HG03575 (cell line): ENCODE measurements around the gene HTRA2.
"Not testable (repeated sequence)": the region's sequence is repeated elsewhere in the genome, so short reads cannot be mapped to it uniquely, and the experiment has no call there.

Experiments used
- ATAC-seq: cut with Tn5 transposase; IDR thresholded peaks from one replicate; pipeline ENCODE4 v1.9.1; 2021; ENCODE audit not compliant: unreplicated experiment, insufficient number of reproducible peaks, low FRiP score; ENCODE audit errors: extremely low read depth

The HTRA2 gene

GRCh38 chr2:74529357-74530238 is at the start of gene HTRA2, which contains the start of gene AUP1:
Gene HTRA2, plus strand, starts transcription at chr2:74529933. Its CDS starts 74 bp downstream, at chr2:74530007.
Gene AUP1, minus strand, starts transcription at chr2:74529706. Its CDS starts 77 bp downstream, at chr2:74529629.
- ATAC-seq, result no peak

DNA sequence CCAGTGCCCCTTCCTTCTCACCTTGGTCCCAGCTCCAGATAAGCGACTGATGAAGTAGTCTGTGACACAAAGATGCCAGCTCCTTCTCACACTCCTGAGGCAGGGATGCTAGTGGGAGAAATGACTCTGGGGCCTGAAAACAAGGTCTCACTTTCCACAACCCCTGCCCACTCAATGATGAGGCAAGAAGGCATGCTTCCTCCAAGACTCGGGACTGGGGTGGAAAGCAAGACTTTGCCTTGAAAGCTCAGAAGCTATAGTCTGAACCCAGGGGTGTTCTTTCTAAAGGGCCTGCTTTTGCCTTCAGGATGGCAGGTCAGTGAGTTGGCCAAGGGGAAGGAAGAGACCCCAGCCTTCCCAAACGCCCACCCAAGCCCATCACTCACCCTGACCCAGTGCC is 48.3 kb upstream of the HTRA2 start:
- ATAC-seq, result no peak

DNA sequence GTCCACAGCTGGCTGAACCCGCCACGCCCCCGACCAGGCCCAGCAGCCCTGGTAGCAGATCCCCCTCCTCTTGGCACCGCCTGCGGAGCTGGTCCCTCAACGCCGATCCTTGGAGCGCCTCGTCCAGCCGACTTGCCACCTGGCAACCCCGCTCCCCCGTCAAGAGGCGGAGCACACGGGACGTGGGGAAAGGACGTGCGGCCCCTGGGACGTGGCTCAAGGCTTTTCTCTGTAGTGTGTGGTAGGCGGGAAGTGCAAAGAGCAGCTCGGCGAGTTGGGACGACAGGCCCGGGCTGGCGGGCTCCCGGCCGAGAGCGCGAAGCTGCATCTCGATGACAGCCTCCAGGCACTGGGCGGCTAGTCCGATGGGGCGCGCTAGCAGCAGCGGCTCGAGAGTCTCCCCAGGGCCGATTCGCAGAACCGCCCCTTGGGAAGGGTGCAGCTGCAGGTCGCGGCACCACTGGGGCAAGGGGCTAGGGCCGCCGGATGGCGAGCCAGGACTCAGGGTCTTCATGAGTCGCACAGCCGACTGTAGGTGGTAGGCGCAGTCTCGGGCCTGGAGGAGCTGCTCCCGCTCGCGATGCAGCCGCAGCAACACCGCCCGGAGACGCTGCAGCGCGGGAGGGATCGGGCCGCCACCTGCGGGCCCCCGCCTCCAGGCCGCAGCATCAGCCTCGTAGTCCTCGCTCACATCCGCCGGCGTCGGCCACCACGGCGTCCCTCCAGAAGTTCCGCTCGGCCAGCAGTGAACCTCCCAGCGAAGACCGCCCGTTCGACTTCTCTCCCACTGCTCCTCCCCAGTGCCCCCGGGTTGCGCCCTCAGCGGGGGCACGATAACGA is 47.6 kb upstream of the HTRA2 start:
- peak; percentile 5 for ATAC-seq

GRCh38 chr2:74482801-74483674 is 46.7 kb upstream of the HTRA2 start, which contains the start of the genes CCDC142 and TTC31:
Gene CCDC142, minus strand, starts transcription at chr2:74482998. Its CDS starts 161 bp downstream, at chr2:74482837.
Gene TTC31, plus strand, starts transcription at chr2:74483081. Its CDS starts 15 bp downstream, at chr2:74483096.
- ATAC-seq, result peak; percentile 87

- not testable (repeated sequence) for ATAC-seq
Observed at GRCh38 chr2:74483675-74484164, 46.0 kb upstream of the HTRA2 start.

GRCh38 chr2:74486141-74486540 is 43.6 kb upstream of the HTRA2 start:
- no peak for ATAC-seq

DNA sequence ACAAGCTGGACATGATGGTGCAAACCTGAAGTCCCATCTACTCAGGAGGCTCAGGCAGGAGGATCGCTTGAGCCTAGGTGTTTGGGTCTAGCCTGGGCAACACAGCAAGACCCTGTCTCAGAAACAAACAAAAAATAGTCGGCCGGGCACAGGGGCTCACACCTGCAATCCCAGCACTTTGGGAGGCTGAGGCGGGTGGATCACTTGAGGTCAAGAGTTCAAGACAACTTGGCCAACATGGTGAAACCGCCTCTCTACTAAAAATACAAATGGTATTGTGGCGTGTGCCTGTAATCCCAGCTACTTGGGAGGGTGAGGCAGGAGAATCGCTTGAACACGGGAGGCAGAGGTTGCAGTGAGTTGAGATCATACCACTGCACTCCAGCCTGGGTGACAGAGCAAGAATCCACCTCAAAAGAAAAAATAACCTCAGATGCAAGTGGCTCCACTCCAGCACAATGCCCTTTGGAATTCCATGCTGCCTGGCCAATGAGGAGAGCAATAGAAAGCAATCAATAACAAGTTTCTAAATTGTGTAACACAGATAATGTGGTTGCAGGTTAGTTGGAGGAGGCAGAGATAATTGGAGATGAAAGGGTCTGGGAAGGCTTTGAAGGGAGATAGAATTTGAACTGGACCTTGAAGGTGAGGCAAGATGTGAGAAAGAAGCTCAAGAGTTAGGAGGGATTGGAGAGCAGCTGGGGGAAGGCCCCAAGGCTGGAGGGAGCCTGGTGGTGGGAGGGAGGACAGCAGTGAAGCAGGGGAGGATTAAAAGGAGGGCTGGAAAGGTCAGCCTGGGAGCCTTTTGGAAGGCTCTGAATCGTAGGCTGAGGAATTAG is 40.9 kb upstream of the HTRA2 start:
- ATAC-seq, result no peak

- no peak for ATAC-seq
Observed at GRCh38 chr2:74489906-74490305, 39.8 kb upstream of the HTRA2 start.

DNA sequence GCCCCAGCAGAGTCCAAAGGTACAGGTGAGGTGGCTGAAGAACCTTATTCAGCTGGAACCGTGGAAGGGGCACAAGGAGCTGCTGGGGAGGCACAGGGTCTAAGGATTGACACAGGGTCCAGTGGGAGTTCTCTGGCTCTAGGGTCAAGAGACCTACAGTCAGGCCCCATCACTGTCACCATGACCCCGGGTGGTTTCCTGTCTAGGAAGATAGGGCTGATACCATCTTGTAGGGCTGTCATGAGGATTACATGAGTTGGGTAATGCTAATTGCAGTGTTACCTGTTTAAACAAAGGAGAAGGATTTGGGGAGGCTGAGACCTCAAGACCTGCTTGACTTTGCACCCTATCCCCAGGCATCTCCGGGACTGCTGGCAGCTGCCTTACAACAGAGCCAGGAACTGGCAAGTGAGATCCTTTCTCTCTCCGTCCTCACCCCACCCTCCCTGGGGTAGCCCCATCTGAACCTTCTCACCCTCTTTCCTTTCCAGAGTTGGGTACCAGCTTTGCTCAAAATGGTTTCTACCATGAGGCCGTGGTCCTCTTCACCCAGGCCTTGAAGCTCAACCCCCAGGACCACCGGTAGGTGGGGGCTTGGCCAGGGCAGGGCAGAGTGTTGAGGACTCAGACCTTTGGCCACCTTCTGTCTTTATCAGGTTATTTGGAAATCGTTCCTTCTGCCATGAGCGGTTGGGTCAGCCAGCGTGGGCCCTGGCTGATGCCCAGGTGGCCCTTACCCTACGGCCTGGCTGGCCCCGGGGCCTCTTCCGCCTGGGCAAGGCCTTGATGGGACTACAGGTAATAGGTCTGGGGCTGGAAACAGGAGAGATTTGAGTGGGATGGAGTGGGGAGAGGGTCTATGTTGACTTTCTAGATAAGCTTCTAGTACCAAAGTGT is 37.8 kb upstream of the HTRA2 start:
- ATAC-seq, result no peak

- no peak for ATAC-seq
Observed at GRCh38 chr2:74493546-74493945, 36.2 kb upstream of the HTRA2 start.

- no peak for ATAC-seq
Observed at GRCh38 chr2:74495440-74495839, 34.3 kb upstream of the HTRA2 start.

GRCh38 chr2:74496997-74497776 is 32.5 kb upstream of the HTRA2 start:
- ATAC-seq, result no peak

DNA sequence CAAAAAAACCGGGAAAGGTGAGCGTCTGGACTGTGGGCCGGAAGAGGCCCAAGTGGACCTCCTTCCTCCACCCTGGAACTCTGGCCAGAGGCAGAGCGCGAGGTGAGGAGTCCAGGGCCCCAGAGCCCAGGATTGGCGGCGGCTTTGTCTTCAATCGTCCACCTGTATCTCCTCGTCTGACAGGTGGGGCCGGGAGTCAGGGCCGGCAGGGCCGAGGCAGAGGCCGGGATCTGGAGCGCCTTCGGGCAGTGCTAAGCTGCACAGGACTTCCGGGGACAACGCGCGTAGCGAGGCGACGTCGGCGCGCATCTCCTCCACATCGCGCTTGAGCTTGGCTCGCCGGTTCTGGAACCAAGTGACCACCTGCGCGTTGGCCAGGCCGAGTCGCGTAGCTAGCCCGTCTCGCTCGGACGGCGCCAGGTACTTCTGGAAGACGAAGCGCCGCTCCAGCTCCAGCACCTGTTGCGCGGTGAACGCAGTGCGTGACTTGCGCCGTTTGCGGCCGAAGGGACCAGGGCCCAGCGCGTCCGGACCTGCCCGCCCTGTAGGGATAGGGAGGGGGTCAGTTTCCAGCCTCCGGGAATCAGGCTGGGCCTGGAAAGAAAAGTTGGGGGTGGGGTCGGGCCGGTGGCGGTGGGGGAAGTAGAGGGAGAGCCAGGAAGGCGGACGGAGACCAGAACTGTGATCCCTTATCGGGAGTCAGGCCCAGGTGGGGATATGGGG is 31.8 kb upstream of the HTRA2 start:
- ATAC-seq, result no peak

- no peak for ATAC-seq
Observed at GRCh38 chr2:74498500-74499266, 31.1 kb upstream of the HTRA2 start.
